Spleen (tissue), 11 donors: ENCODE results near the gene DUS1L. TPM values are rescaled to one million over a fixed set of nuclear protein-coding genes. Genes with fewer than 3 reads are reported as not detected.

ENCODE experiments used
- DNase-seq: peaks from one replicate; pipeline ENCODE4 v3.0.0-alpha.2; 2020
- H3K27ac ChIP-seq, 8 donors: fragments of 200-600 bp; sonication (generic) in 7 of 8; 1 replicate in 4 of 8; 2 replicates in 4 of 8; pipeline versions ENCODE4 v1.5.0 to v1.8.0; 2016 to 2021; ENCODE audit warnings: inconsistent platforms in 4 of 8, mild to moderate bottlenecking in 4 of 8, moderate library complexity in 1 of 8
- H3K27me3 ChIP-seq, 7 donors: fragments of 200-600 bp; sonication (generic) in 6 of 7; replicated peaks in 1 of 7; 1 replicate in 4 of 7; 2 replicates in 3 of 7; pipeline versions ENCODE4 v1.5.0 to v1.8.0; 2016 to 2021; ENCODE audit warnings: inconsistent platforms in 3 of 7, mild to moderate bottlenecking in 1 of 7
- H3K36me3 ChIP-seq, 6 donors: fragments of 200-600 bp; sonication (generic) in 5 of 6; 1 replicate in 4 of 6; 2 replicates in 2 of 6; pipeline versions ENCODE4 v1.5.0 to v1.8.0; 2016 to 2021; ENCODE audit warnings: inconsistent platforms in 2 of 6
- H3K4me1 ChIP-seq, 6 donors: fragments of 200-600 bp; sonication (generic) in 5 of 6; 1 replicate in 3 of 6; 2 replicates in 3 of 6; pipeline versions ENCODE4 v1.5.0 to v1.8.0; 2016 to 2021; ENCODE audit warnings: inconsistent platforms in 3 of 6
- H3K4me3 ChIP-seq, 8 donors: fragments of 200-600 bp; sonication (generic) in 7 of 8; 1 replicate in 4 of 8; 2 replicates in 4 of 8; pipeline versions ENCODE4 v1.5.0 to v1.8.0; 2016 to 2021; ENCODE audit warnings: inconsistent platforms in 4 of 8, mild to moderate bottlenecking in 4 of 8, moderate library complexity in 2 of 8
- H3K9me3 ChIP-seq, 8 donors: fragments of 200-600 bp; sonication (generic) in 7 of 8; 1 replicate in 4 of 8; 2 replicates in 4 of 8; pipeline versions ENCODE4 v1.5.0 to v1.8.0; 2016 to 2021; ENCODE audit warnings: inconsistent platforms in 4 of 8
- POLR2A ChIP-seq, 3 donors: fragments of 450-650 bp; IDR thresholded peaks; one replicate each; pipeline ENCODE4 v1.5.1; 2017; ENCODE audit warnings: antibody characterized with exemption in 3 of 3, mild to moderate bottlenecking in 1 of 3
- POLR2AphosphoS5 ChIP-seq, 3 donors: sonication (generic); formaldehyde crosslinking; IDR thresholded peaks; one replicate each; pipeline ENCODE4 v1.5.1; 2017; ENCODE audit warnings: antibody characterized with exemption in 3 of 3
- WGBS, 5 donors: extraction: QIAGEN DNeasy Blood & Tissue Kit in 3 of 5; methylation state at CpG; one replicate each; pipeline versions ENCODE4 v1.1.5 to v1.1.7; 2013 to 2018; 5-methylcytosine and 5-hydroxymethylcytosine counted together
- intact Hi-C: fragments of 100-400 bp; cut with DNase I; formaldehyde crosslinking; loops from one replicate; pipeline ENCODE4 v1.15.0; 2023; ENCODE audit warnings: low total_unique reads
- polyA plus RNA-seq, 3 donors: library from polyadenylated mRNA; stranded (reverse); fragments of 200-250 nt; gene quantifications; one replicate each; pipeline ENCODE4 v1.2.1, GENCODE V29; 2013
- total RNA-seq, 7 donors: library from RNA; depleted of rRNA in 3 of 7; stranded (reverse); fragments of >200 nt in 3 of 7; fragmentation: NEBNext Ultra II Directional in 4 of 7; extraction: Animal tissue kit (Norgen Biotek cat#: 25700) in 4 of 7; gene quantifications; one replicate each; pipeline versions ENCODE4 v1.1.0 to v1.2.1, GENCODE V29; 2016 to 2021
- TF ChIP-seq, protein P1 (sequence below), 11 experiments: fragments of 200-600 bp in 7 of 11; fragments of 450-650 bp in 4 of 11; sonication (generic) in 4 of 11; IDR thresholded peaks in 8 of 11; conservative IDR thresholded peaks in 3 of 11; 1 replicate in 7 of 11; 2 replicates in 4 of 11; pipeline versions ENCODE4 v1.4.0 to v1.8.0; 2016 to 2021; ENCODE audit warnings: antibody characterized with exemption in 11 of 11, inconsistent platforms in 4 of 11, mild to moderate bottlenecking in 1 of 11
- donor health status: healthy with polysubstance abuse.
- donor health status: DM: no; HTN: no; CAD: no; lungs with moderate emphysema.
- donor health status: DM: no; HTN: no; CAD: no.
- donor health status: Bipolar disorder and iron deficiency.
- donor health status: healthy.
- donor health status: DM: no; HTN: no; CAD: no.
- donor health status: DM: yes; HTN: yes; CAD: no.

Gene DUS1L
- total and polyA plus RNA-seq, 10 donors = 76.4 to 174 (median 103) TPM

- Histone ChIP-seq H3K9me3 (no peaks in the 10 kb centered on the region), H3K4me3 (no peak overlapping the region), H3K4me1 (peaks cover 16 to 64% (median 44%) of the 10 kb centered on the region in 6 donors), H3K36me3 (peaks cover 0 to 23% (median 0%) of the 10 kb centered on the region in 6 donors), H3K27ac (no peak overlapping the region), H3K27me3 (peaks cover 0 to 24% (median 7%) of the 10 kb centered on the region in 7 donors)
- no peak for DNase-seq
- 92 to 96% (median 94%) methylated on average over 19 to 38 of the region's 38 CpGs for WGBS, 5 donors
- intact Hi-C loops = loop anchor here (2.0 kb wide), 1 partner anchor 121 kb away; no protein-coding TSS in a partner anchor
- no peak for TF ChIP-seq POLR2A (IDR thresholded peaks at IDR 0.05)
- peak in 1 of 3 donors; percentile 9 for TF ChIP-seq POLR2AphosphoS5 (IDR thresholded peaks at IDR 0.05)
These were observed 32.1 kb downstream of the DUS1L start for GRCh38 chr17:82033359-82034085.

- peak overlapping the region in 5 of 8 donors; percentile 17 to 80 (median 27) for H3K4me3 ChIP-seq
- peaks cover 16 to 50% (median 36%) of the 10 kb centered on the region in 6 donors for H3K4me1 ChIP-seq
- intact Hi-C loops = loop anchor here (2.0 kb wide), 1 partner anchor 123 kb away; no protein-coding TSS in a partner anchor
- TF ChIP-seq, protein P1, sequence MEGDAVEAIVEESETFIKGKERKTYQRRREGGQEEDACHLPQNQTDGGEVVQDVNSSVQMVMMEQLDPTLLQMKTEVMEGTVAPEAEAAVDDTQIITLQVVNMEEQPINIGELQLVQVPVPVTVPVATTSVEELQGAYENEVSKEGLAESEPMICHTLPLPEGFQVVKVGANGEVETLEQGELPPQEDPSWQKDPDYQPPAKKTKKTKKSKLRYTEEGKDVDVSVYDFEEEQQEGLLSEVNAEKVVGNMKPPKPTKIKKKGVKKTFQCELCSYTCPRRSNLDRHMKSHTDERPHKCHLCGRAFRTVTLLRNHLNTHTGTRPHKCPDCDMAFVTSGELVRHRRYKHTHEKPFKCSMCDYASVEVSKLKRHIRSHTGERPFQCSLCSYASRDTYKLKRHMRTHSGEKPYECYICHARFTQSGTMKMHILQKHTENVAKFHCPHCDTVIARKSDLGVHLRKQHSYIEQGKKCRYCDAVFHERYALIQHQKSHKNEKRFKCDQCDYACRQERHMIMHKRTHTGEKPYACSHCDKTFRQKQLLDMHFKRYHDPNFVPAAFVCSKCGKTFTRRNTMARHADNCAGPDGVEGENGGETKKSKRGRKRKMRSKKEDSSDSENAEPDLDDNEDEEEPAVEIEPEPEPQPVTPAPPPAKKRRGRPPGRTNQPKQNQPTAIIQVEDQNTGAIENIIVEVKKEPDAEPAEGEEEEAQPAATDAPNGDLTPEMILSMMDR (IDR thresholded peaks at IDR 0.05 in 8 of 11, conservative IDR thresholded peaks at IDR 0.05 in 3 of 11) = no peak
- TF ChIP-seq POLR2AphosphoS5 (IDR thresholded peaks at IDR 0.05) (no peak), POLR2A (IDR thresholded peaks at IDR 0.05) (no peak)
- H3K36me3 ChIP-seq = peaks cover 0 to 38% (median 3%) of the 10 kb centered on the region in 6 donors
- H3K9me3 ChIP-seq = no peaks in the 10 kb centered on the region
- 13 to 80% (median 20%) methylated on average over 1 to 59 of the region's 59 CpGs for WGBS, 5 donors
- DNase-seq = no peak
- H3K27ac ChIP-seq = no peak overlapping the region
- H3K27me3 ChIP-seq = peaks cover 0 to 24% (median 7%) of the 10 kb centered on the region in 7 donors
These were observed 33.5 kb downstream of the DUS1L start for GRCh38 chr17:82031885-82032627.

- intact Hi-C loops = no loop called here
- Histone ChIP-seq H3K27ac (peak within 1 kb of the TSS in 5 of 8 donors; percentile 3 to 53 (median 36)), H3K9me3 (no peaks in the 10 kb centered on the region), H3K27me3 (peaks cover 0 to 24% (median 7%) of the 10 kb centered on the region in 7 donors), H3K4me3 (peak within 1 kb of the TSS; percentile 43 to 80 (median 54)), H3K4me1 (peaks cover 11 to 44% (median 29%) of the 10 kb centered on the region in 6 donors), H3K36me3 (peaks cover 0 to 45% (median 3%) of the 10 kb centered on the region in 6 donors)
- TF ChIP-seq POLR2A (IDR thresholded peaks at IDR 0.05) (no peak), POLR2AphosphoS5 (IDR thresholded peaks at IDR 0.05) (no peak)
- TF ChIP-seq, protein P1 (IDR thresholded peaks at IDR 0.05 in 8 of 11, conservative IDR thresholded peaks at IDR 0.05 in 3 of 11) = no peak
- DNase-seq = no peak
- 0 to 1% (median 0%) methylated on average over 7 to 96 of the region's 96 CpGs for WGBS, 5 donors
These were observed 34.2 kb downstream of the DUS1L start, which contains the start of gene RAC3 for GRCh38 chr17:82031303-82031884. Gene RAC3, plus strand, starts transcription at chr17:82031678. Its CDS starts 84 bp downstream, at chr17:82031762.
